Gastrocnemius medialis (tissue), 4 donors: ENCODE data around the gene NLRP9. TPM values are rescaled to one million over a fixed set of nuclear protein-coding genes. Genes with fewer than 3 reads are reported as not detected.

ENCODE experiments used
- ATAC-seq, 2 donors: fragments of 150-250 bp; one replicate each; pipeline ENCODE4 v1.9.1; 2016
- DNase-seq, 2 donors: peaks; one replicate each; pipeline ENCODE4 v3.0.0-alpha.2; 2019
- H3K27ac ChIP-seq, 4 donors: fragments of 200-600 bp; sonication (generic); 1 replicate in 1 of 4; 2 replicates in 3 of 4; pipeline ENCODE4 v1.5.1; 2016 to 2018; ENCODE audit warnings: mild to moderate bottlenecking in 2 of 4, moderate library complexity in 1 of 4
- H3K27me3 ChIP-seq, 3 donors: fragments of 200-600 bp; sonication (generic) in 2 of 3; 1 replicate in 1 of 3; 2 replicates in 2 of 3; pipeline versions ENCODE4 v1.5.1 to v1.6.0; 2016 to 2019; ENCODE audit warnings: mild to moderate bottlenecking in 1 of 3, moderate library complexity in 1 of 3
- H3K36me3 ChIP-seq, 2 donors: fragments of 200-600 bp; sonication (generic) in 1 of 2; one replicate each; pipeline ENCODE4 v1.5.1; 2017 to 2018
- H3K4me1 ChIP-seq, 2 donors: fragments of 200-600 bp; sonication (generic) in 1 of 2; one replicate each; pipeline ENCODE4 v1.5.1; 2016 to 2017; ENCODE audit warnings: mild to moderate bottlenecking in 2 of 2
- H3K4me3 ChIP-seq, 4 donors: fragments of 200-600 bp; sonication (generic) in 3 of 4; 1 replicate in 1 of 4; 2 replicates in 3 of 4; pipeline ENCODE4 v1.5.1; 2016 to 2019; ENCODE audit warnings: mild to moderate bottlenecking in 2 of 4
- H3K9me3 ChIP-seq, 3 donors: fragments of 200-600 bp; sonication (generic) in 2 of 3; 1 replicate in 1 of 3; 2 replicates in 2 of 3; pipeline ENCODE4 v1.5.1; 2016 to 2019
- POLR2A ChIP-seq, 2 donors: fragments of 450-650 bp; IDR thresholded peaks; one replicate each; pipeline ENCODE4 v1.6.1; 2017; ENCODE audit warnings: antibody characterized with exemption in 2 of 2, mild to moderate bottlenecking in 2 of 2, moderate library complexity in 2 of 2
- in situ Hi-C, 4 donors: fragments of 200-750 bp; cut with MboI; loops; one replicate each; pipeline versions ENCODE4 v1.15.0 to v1.8.0; 2017; ENCODE audit warnings: low sequenced_read_pairs in 4 of 4
- intact Hi-C: fragments of 100-400 bp; cut with DNase I; formaldehyde crosslinking; loops from one replicate; pipeline ENCODE4 v1.15.1; 2023; ENCODE audit warnings: low total_unique reads
- total RNA-seq, 4 donors: library from RNA; depleted of rRNA; stranded (reverse); fragments of >200 nt; gene quantifications; one replicate each; pipeline versions ENCODE4 v1.1.0 to v1.2.3, GENCODE V29; 2016
- TF ChIP-seq, protein P1 (sequence below), 5 experiments: fragments of 450-650 bp in 3 of 5; fragments of 200-600 bp in 2 of 5; sonication (generic) in 2 of 5; IDR thresholded peaks in 4 of 5; conservative IDR thresholded peaks in 1 of 5; 1 replicate in 4 of 5; 2 replicates in 1 of 5; pipeline ENCODE4 v1.5.1; 2016 to 2019; ENCODE audit warnings: antibody characterized with exemption in 5 of 5, mild to moderate bottlenecking in 3 of 5, moderate library complexity in 3 of 5

NLRP9 gene
- total RNA-seq, 4 donors from 2014 or later: not detected

DNA sequence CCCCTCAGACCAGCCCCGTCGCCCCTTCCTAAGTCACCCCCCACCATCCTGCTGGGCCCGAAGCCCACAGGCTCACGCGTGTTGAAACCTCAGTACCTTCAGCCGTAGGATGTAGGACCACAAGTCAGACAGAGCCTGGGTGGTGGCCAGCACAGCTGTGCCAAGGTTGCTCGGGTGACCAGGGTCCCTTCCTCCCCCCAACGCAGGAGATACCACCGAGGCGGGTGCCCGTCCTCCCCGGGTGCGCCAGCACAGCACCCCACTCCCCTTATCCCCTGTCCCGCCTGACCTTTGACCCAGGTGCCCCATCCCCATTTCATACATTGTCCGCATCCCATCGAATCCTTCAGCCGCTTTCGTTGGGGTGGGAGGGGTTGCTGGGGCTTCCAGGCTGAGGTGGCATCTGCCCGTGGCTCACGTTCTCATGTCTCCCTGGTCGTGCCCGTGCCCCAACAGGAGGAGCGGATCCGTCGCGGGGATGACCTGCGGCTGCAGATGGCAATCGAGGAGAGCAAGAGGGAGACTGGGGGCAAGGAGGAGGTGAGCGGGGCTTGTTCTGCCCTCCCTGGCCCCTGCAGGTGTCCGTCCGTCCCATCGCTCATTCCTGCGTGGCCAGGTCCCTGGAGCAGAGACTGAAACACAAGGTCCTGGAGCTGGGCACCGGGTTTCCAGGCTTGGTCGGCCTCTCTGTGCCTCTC is 48.6 kb downstream of the NLRP9 start:
- Histone ChIP-seq H3K27ac (no peak overlapping the region), H3K36me3 (peaks cover 3 to 78% of the 10 kb centered on the region in 2 donors), H3K9me3 (no peaks in the 10 kb centered on the region), H3K27me3 (no peaks in the 10 kb centered on the region), H3K4me3 (no peak overlapping the region), H3K4me1 (no peaks in the 10 kb centered on the region)
- intact Hi-C loops (no loop called here), in situ Hi-C loops (no loop called here)
- DNase-seq (no peak), ATAC-seq (no peak)
- TF ChIP-seq, protein P1, sequence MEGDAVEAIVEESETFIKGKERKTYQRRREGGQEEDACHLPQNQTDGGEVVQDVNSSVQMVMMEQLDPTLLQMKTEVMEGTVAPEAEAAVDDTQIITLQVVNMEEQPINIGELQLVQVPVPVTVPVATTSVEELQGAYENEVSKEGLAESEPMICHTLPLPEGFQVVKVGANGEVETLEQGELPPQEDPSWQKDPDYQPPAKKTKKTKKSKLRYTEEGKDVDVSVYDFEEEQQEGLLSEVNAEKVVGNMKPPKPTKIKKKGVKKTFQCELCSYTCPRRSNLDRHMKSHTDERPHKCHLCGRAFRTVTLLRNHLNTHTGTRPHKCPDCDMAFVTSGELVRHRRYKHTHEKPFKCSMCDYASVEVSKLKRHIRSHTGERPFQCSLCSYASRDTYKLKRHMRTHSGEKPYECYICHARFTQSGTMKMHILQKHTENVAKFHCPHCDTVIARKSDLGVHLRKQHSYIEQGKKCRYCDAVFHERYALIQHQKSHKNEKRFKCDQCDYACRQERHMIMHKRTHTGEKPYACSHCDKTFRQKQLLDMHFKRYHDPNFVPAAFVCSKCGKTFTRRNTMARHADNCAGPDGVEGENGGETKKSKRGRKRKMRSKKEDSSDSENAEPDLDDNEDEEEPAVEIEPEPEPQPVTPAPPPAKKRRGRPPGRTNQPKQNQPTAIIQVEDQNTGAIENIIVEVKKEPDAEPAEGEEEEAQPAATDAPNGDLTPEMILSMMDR (IDR thresholded peaks at IDR 0.05 in 4 of 5, conservative IDR thresholded peaks at IDR 0.05 in 1 of 5): no peak
- no peak for TF ChIP-seq POLR2A (IDR thresholded peaks at IDR 0.05)

- in situ Hi-C loops: no loop called here
- Histone ChIP-seq H3K36me3 (peaks cover 3 to 69% of the 10 kb centered on the region in 2 donors), H3K4me3 (no peak overlapping the region), H3K4me1 (no peaks in the 10 kb centered on the region), H3K27ac (no peak overlapping the region), H3K27me3 (no peaks in the 10 kb centered on the region), H3K9me3 (no peaks in the 10 kb centered on the region)
- intact Hi-C loops: no loop called here
- no peak for ATAC-seq
- TF ChIP-seq, protein P1 (IDR thresholded peaks at IDR 0.05 in 4 of 5, conservative IDR thresholded peaks at IDR 0.05 in 1 of 5): no peak
- DNase-seq: no peak
Measured at GRCh38 chr19:55688422-55689218, 49.6 kb downstream of the NLRP9 start.

GRCh38 chr19:55687281-55688201 is 50.7 kb downstream of the NLRP9 start:
- no peaks in the 10 kb centered on the region for H3K4me1 ChIP-seq
- no peak overlapping the region for H3K4me3 ChIP-seq
- in situ Hi-C loops (no loop called here), intact Hi-C loops (no loop called here)
- peaks cover 0 to 58% of the 10 kb centered on the region in 2 donors for H3K36me3 ChIP-seq
- no peaks in the 10 kb centered on the region for H3K27me3 ChIP-seq
- H3K27ac ChIP-seq: no peak overlapping the region
- TF ChIP-seq POLR2A (IDR thresholded peaks at IDR 0.05): no peak
- TF ChIP-seq, protein P1 (IDR thresholded peaks at IDR 0.05 in 4 of 5, conservative IDR thresholded peaks at IDR 0.05 in 1 of 5): no peak
- ATAC-seq: no peak
- no peaks in the 10 kb centered on the region for H3K9me3 ChIP-seq
- no peak for DNase-seq

DNA sequence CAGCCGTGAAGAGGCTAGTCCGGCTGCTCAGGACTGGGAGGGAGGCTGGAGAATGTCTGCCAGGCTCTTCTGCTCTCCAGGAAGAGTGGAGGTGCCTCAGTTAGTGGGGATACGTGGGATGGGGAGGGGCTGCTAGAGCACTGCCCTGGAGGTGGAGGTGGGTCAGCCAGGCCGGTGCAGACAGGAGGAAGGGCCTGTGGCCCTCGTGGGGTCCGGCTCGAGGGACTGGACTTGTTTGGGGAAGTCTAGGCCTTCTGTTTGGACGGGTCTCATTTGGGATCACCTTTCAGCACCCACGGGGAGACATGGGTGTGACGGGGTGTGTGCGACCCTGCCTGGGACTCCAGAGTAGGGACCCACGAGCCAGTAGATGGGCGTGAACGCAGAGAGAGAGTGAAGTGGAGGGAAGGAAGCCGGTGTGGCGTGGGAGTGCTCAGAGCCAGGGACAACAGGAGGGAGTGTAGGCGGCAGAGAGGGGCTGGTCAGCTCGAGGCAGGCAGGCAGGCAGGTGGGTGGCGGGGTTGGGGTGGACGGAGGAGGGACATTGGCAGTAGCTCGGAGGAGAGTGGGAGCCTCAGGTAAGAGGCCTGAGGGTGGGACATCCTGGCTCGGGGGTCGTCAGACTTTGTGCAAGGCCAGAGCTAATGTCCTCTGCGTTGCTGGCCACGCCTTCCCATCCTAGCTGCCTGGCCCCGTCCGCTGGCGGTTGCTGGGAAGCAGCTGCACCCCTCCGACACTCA is 51.7 kb downstream of the NLRP9 start:
- in situ Hi-C loops (no loop called here), intact Hi-C loops (no loop called here)
- H3K36me3 ChIP-seq: peaks cover 0 to 55% of the 10 kb centered on the region in 2 donors
- no peak overlapping the region for H3K27ac ChIP-seq
- DNase-seq: no peak
- TF ChIP-seq, protein P1 (IDR thresholded peaks at IDR 0.05 in 4 of 5, conservative IDR thresholded peaks at IDR 0.05 in 1 of 5): no peak
- TF ChIP-seq POLR2A (IDR thresholded peaks at IDR 0.05): no peak
- no peaks in the 10 kb centered on the region for H3K4me1 ChIP-seq
- ATAC-seq: no peak
- H3K9me3 ChIP-seq: no peaks in the 10 kb centered on the region
- no peaks in the 10 kb centered on the region for H3K27me3 ChIP-seq
- no peak overlapping the region for H3K4me3 ChIP-seq
